DMS53 treated with DMSO at 0.1 percent for 48 hours (cell line): ENCODE data around the gene MTX3.

Experiments used
- DNase-seq: peaks from one replicate; lab custom pipeline; 2025; ENCODE audit not compliant: unreplicated experiment; lab: John Stamatoyannopoulos, UW

The MTX3 gene

GRCh38 chr5:79936002-79936645 lies 54.9 kb downstream of the MTX3 start:
- DNase-seq = no peak

- no peak for DNase-seq
Observed at GRCh38 chr5:79934681-79935080, 56.4 kb downstream of the MTX3 start.

- DNase-seq = no peak
Observed at GRCh38 chr5:79932510-79933504, 58.3 kb downstream of the MTX3 start.

GRCh38 chr5:79931866-79932265 lies 59.2 kb downstream of the MTX3 start:
- DNase-seq = no peak

- DNase-seq = no peak
Observed at GRCh38 chr5:79931409-79931808, 59.7 kb downstream of the MTX3 start.

- no peak for DNase-seq
Observed at GRCh38 chr5:79929095-79929494, 62.0 kb downstream of the MTX3 start.
